Neural crest cell (in vitro differentiated cells): ENCODE results near the gene HBS1L. TPM values are rescaled to one million over a fixed set of nuclear protein-coding genes. Genes with fewer than 3 reads are reported as not detected.

Experiments
- DNase-seq: peaks from one replicate; pipeline ENCODE4 v3.0.0; 2021; ENCODE audit warnings: low read depth, mixed read lengths, low spot score
- H3K27ac Mint-ChIP-seq: one replicate; pipeline ENCODE4 v1.8.0; 2021; ENCODE audit warnings: mild to moderate bottlenecking, mixed read lengths; ENCODE audit not compliant: unreplicated experiment
- H3K27me3 Mint-ChIP-seq: 2 replicates; pipeline ENCODE4 v1.8.0; 2021; ENCODE audit warnings: low read depth, mild to moderate bottlenecking, mixed read lengths
- H3K36me3 Mint-ChIP-seq: 2 replicates; pipeline ENCODE4 v1.8.0; 2021; ENCODE audit warnings: low read depth, mild to moderate bottlenecking, mixed read lengths
- H3K4me1 Mint-ChIP-seq: 2 replicates; pipeline ENCODE4 v1.8.0; 2021; ENCODE audit warnings: mixed read lengths
- H3K4me3 Mint-ChIP-seq: one replicate; pipeline ENCODE4 v1.8.0; 2021; ENCODE audit warnings: mild to moderate bottlenecking, mixed read lengths
- H3K9me3 Mint-ChIP-seq: 2 replicates; pipeline ENCODE4 v1.8.0; 2021; ENCODE audit warnings: mixed read lengths
- total RNA-seq: library from RNA; stranded (reverse); gene quantifications from 2 replicates; pipeline ENCODE4 v1.2.1, GENCODE V29; 2021
- TF ChIP-seq, protein P1 (sequence below): fragments of 200-600 bp; sonication (generic); conservative IDR thresholded peaks from 2 replicates; pipeline ENCODE4 v1.5.0; 2021; ENCODE audit warnings: antibody characterized with exemption, mild to moderate bottlenecking

The HBS1L gene
- total RNA-seq, 1 donor from 2014 or later = 82.6 TPM

DNA sequence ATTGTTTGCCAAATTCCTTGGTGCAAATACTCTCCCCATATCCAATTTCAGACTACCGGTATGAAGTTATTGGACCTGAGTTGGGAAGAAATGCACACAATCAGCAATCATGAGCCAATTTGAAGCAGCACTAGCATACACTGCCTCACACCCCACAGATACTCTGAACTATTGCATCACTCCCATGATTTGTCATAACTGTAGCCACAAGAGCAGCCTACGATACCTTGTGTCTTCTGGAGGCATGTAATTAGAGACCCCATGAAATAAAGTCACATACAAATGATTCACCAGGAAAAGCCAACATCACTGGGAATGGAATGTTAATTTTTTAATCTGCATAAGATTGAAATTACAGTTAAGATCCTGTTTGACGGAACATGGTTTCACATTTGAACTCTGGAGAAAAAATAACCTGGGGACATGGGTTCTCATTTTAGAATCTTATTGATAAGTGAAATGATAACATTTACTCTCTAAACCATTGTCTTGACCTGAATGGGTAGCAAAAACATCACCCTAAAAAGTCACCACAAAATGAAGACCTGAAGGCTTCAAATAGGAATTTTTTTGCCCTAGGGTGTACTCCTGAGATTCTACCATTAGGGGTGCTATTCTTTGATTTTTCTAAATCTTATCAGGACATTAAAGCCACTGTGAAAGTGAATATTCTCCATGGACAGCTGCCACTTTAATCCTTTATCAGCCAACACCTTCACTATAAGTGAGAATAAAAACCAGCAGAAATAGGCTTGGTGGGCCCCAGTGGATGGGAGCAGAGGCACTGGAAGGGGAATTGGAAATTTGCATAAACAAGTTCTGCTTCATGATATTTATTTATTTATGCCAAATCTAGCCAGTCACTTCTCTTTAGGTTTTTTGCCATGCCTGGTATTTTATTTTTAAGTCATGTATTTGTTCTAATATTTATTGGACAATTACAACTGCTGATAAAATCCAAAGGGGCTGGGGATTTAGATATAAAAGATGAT lies 34.5 kb upstream of the HBS1L start:
- peaks cover 11% of the 10 kb centered on the region for H3K27me3 Mint-ChIP-seq
- no peak overlapping the region for H3K4me3 Mint-ChIP-seq
- TF ChIP-seq, protein P1, sequence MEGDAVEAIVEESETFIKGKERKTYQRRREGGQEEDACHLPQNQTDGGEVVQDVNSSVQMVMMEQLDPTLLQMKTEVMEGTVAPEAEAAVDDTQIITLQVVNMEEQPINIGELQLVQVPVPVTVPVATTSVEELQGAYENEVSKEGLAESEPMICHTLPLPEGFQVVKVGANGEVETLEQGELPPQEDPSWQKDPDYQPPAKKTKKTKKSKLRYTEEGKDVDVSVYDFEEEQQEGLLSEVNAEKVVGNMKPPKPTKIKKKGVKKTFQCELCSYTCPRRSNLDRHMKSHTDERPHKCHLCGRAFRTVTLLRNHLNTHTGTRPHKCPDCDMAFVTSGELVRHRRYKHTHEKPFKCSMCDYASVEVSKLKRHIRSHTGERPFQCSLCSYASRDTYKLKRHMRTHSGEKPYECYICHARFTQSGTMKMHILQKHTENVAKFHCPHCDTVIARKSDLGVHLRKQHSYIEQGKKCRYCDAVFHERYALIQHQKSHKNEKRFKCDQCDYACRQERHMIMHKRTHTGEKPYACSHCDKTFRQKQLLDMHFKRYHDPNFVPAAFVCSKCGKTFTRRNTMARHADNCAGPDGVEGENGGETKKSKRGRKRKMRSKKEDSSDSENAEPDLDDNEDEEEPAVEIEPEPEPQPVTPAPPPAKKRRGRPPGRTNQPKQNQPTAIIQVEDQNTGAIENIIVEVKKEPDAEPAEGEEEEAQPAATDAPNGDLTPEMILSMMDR = peak; percentile 54
- no peak for DNase-seq
- no peaks in the 10 kb centered on the region for H3K9me3 Mint-ChIP-seq
- no peaks in the 10 kb centered on the region for H3K36me3 Mint-ChIP-seq
- no peaks in the 10 kb centered on the region for H3K4me1 Mint-ChIP-seq
- no peak overlapping the region for H3K27ac Mint-ChIP-seq

DNA sequence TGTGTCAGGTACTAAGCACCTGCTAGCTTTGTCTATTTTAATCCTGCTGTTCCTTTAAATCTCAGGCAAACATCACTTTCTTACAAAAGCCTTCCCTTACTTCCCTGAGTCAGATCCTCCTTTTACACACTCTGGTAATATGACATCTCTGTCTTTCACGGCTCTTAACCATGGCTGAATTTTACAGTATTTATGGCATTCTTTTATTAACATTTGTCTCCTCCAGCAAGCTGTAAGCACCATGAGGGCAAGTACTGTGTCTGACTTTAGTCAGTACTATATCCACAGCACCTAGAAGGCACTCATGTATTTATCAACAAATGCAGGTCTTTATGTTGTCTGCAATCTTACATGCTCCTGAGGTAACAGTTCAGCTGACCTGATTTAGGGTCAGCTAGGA lies 33.7 kb upstream of the HBS1L start:
- no peak overlapping the region for H3K27ac Mint-ChIP-seq
- H3K27me3 Mint-ChIP-seq = peaks cover 11% of the 10 kb centered on the region
- no peaks in the 10 kb centered on the region for H3K4me1 Mint-ChIP-seq
- DNase-seq = no peak
- no peak overlapping the region for H3K4me3 Mint-ChIP-seq
- TF ChIP-seq, protein P1 = no peak
- no peaks in the 10 kb centered on the region for H3K36me3 Mint-ChIP-seq
- no peaks in the 10 kb centered on the region for H3K9me3 Mint-ChIP-seq

DNA sequence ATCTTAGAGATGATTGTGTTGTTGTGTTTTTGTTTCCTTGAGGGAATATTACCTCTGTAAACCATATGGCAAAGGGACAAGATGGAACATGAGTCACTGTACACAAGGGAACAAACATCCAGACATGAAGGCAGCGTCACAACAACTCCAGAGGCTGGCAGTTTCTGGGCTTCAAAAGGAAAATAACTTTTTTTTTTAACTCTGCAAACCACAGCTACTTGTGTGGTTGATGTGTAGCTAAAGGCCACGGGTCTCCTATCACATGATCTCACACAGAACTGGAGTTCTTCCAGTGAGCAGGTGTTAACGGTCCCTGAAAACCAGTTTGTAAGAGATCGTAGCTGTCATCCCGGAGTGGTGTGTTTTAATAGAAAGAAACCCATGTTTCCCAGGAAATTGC lies 33.2 kb upstream of the HBS1L start:
- peaks cover 8% of the 10 kb centered on the region for H3K27me3 Mint-ChIP-seq
- no peaks in the 10 kb centered on the region for H3K4me1 Mint-ChIP-seq
- H3K36me3 Mint-ChIP-seq = no peaks in the 10 kb centered on the region
- no peak for DNase-seq
- H3K9me3 Mint-ChIP-seq = peaks cover 1% of the 10 kb centered on the region
- TF ChIP-seq, protein P1 = no peak
- H3K4me3 Mint-ChIP-seq = no peak overlapping the region
- H3K27ac Mint-ChIP-seq = no peak overlapping the region

DNA sequence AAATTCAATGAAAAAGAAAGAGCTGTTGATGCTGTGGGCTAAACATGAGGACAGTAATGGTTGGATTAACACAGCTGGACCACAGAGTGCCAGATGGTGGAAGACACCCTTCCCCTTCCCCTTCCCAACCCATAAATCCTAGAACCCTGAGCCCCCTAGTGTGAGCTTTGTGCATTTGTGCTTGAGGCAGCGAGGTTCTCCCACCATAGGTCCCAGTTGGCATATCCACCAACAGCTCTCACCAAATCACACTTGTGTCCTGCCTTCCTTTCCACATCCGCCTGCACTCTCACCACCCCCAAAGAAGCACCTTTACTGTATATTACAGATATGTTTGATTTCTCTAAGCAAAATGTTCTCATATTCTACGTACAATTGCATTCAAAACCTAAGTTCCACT lies 32.8 kb upstream of the HBS1L start:
- DNase-seq = no peak
- Mint-ChIP-seq H3K36me3 (no peaks in the 10 kb centered on the region), H3K9me3 (peaks cover 2% of the 10 kb centered on the region), H3K4me3 (no peak overlapping the region), H3K27me3 (peaks cover 5% of the 10 kb centered on the region), H3K27ac (no peak overlapping the region), H3K4me1 (no peaks in the 10 kb centered on the region)
- TF ChIP-seq, protein P1 = no peak

DNA sequence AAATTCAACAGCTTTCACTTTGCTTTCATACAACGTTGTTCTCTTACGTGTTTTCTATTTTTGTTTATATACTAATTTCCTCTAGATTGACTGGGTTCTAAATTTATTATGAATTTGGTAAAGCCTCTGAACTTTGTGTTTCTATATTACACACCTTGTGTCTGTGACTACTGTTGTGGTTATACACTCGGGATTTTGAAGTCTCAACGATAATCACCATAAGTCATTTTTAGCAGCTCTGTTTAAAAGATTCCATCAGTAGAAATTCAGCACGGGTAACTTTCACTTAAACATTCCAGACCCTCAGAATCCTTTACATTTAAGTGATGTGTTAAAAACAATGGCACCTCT lies 31.8 kb upstream of the HBS1L start:
- Mint-ChIP-seq H3K36me3 (peaks cover 2% of the 10 kb centered on the region), H3K27me3 (peaks cover 3% of the 10 kb centered on the region), H3K27ac (no peak overlapping the region), H3K9me3 (peaks cover 2% of the 10 kb centered on the region), H3K4me1 (no peaks in the 10 kb centered on the region), H3K4me3 (no peak overlapping the region)
- no peak for DNase-seq
- TF ChIP-seq, protein P1 = no peak
